IPS-15b (cell line): Measurements from ENCODE around the gene ATXN1.

Experiments
- H3K27me3 ChIP-seq: one replicate; pipeline ENCODE4 v1.6.1; 2013; ENCODE audit warnings: low read length; ENCODE audit not compliant: control insufficient read depth, insufficient read depth
- H3K36me3 ChIP-seq: one replicate; pipeline ENCODE4 v1.6.1; 2013; ENCODE audit warnings: low read length; ENCODE audit not compliant: control insufficient read depth, insufficient read depth
- H3K4me1 ChIP-seq: one replicate; pipeline ENCODE4 v1.6.1; 2013; ENCODE audit warnings: mild to moderate bottlenecking, low read length; ENCODE audit not compliant: control insufficient read depth, insufficient read depth
- H3K4me3 ChIP-seq: one replicate; pipeline ENCODE4 v1.5.1; 2013; ENCODE audit warnings: low read depth, low read length
- H3K9ac ChIP-seq: one replicate; pipeline ENCODE4 v1.6.1; 2013; ENCODE audit warnings: low read depth, mild to moderate bottlenecking, low read length
- H3K9me3 ChIP-seq: one replicate; pipeline ENCODE4 v1.6.1; 2013; ENCODE audit warnings: mild to moderate bottlenecking, low read length; ENCODE audit not compliant: control insufficient read depth, insufficient read depth

The ATXN1 gene

GRCh38 chr6:16722630-16723029, 38.6 kb downstream of the ATXN1 start:
- Histone ChIP-seq H3K4me3 (no peak overlapping the region), H3K36me3 (no peaks in the 10 kb centered on the region), H3K27me3 (no peaks in the 10 kb centered on the region), H3K9me3 (no peaks in the 10 kb centered on the region), H3K9ac (no peak overlapping the region), H3K4me1 (no peaks in the 10 kb centered on the region)

GRCh38 chr6:16721977-16722376, 39.3 kb downstream of the ATXN1 start:
- Histone ChIP-seq H3K9ac (no peak overlapping the region), H3K4me1 (no peaks in the 10 kb centered on the region), H3K4me3 (no peak overlapping the region), H3K9me3 (no peaks in the 10 kb centered on the region), H3K36me3 (no peaks in the 10 kb centered on the region), H3K27me3 (no peaks in the 10 kb centered on the region)

GRCh38 chr6:16720861-16721260, 40.4 kb downstream of the ATXN1 start:
- Histone ChIP-seq H3K9ac (no peak overlapping the region), H3K36me3 (no peaks in the 10 kb centered on the region), H3K27me3 (no peaks in the 10 kb centered on the region), H3K9me3 (no peaks in the 10 kb centered on the region), H3K4me3 (no peak overlapping the region), H3K4me1 (no peaks in the 10 kb centered on the region)

GRCh38 chr6:16719488-16719887, 41.8 kb downstream of the ATXN1 start:
- Histone ChIP-seq H3K4me3 (no peak overlapping the region), H3K9me3 (no peaks in the 10 kb centered on the region), H3K27me3 (no peaks in the 10 kb centered on the region), H3K36me3 (no peaks in the 10 kb centered on the region), H3K9ac (no peak overlapping the region), H3K4me1 (no peaks in the 10 kb centered on the region)

GRCh38 chr6:16718356-16718755, 42.9 kb downstream of the ATXN1 start:
- Histone ChIP-seq H3K36me3 (no peaks in the 10 kb centered on the region), H3K4me1 (no peaks in the 10 kb centered on the region), H3K27me3 (no peaks in the 10 kb centered on the region), H3K9ac (no peak overlapping the region), H3K9me3 (no peaks in the 10 kb centered on the region), H3K4me3 (no peak overlapping the region)

- Histone ChIP-seq H3K4me1 (no peaks in the 10 kb centered on the region), H3K27me3 (no peaks in the 10 kb centered on the region), H3K4me3 (no peak overlapping the region)
Observed at GRCh38 chr6:16717275-16717942, 43.9 kb downstream of the ATXN1 start.

GRCh38 chr6:16716321-16716858, 44.9 kb downstream of the ATXN1 start:
- Histone ChIP-seq H3K36me3 (no peaks in the 10 kb centered on the region), H3K27me3 (no peaks in the 10 kb centered on the region), H3K9ac (no peak overlapping the region), H3K4me1 (no peaks in the 10 kb centered on the region), H3K4me3 (no peak overlapping the region), H3K9me3 (no peaks in the 10 kb centered on the region)

More at GRCh38 chr6:16717275-16717942, 43.9 kb downstream of the ATXN1 start:
- no peaks in the 10 kb centered on the region for H3K36me3 ChIP-seq
- H3K9me3 ChIP-seq, result no peaks in the 10 kb centered on the region
- no peak overlapping the region for H3K9ac ChIP-seq

GRCh38 chr6:16713597-16713996, 47.7 kb downstream of the ATXN1 start:
- Histone ChIP-seq H3K9ac (no peak overlapping the region), H3K4me3 (no peak overlapping the region), H3K36me3 (no peaks in the 10 kb centered on the region), H3K4me1 (no peaks in the 10 kb centered on the region), H3K9me3 (no peaks in the 10 kb centered on the region), H3K27me3 (no peaks in the 10 kb centered on the region)

- H3K9me3 ChIP-seq, result no peaks in the 10 kb centered on the region
- H3K4me3 ChIP-seq, result no peak overlapping the region
- no peaks in the 10 kb centered on the region for H3K36me3 ChIP-seq
- H3K4me1 ChIP-seq, result no peaks in the 10 kb centered on the region
- no peaks in the 10 kb centered on the region for H3K27me3 ChIP-seq
- no peak overlapping the region for H3K9ac ChIP-seq
Observed at GRCh38 chr6:16712931-16713484, 48.3 kb downstream of the ATXN1 start.

- no peaks in the 10 kb centered on the region for H3K27me3 ChIP-seq
- H3K9me3 ChIP-seq, result no peaks in the 10 kb centered on the region
- H3K36me3 ChIP-seq, result no peaks in the 10 kb centered on the region
- no peaks in the 10 kb centered on the region for H3K4me1 ChIP-seq
- H3K4me3 ChIP-seq, result no peak overlapping the region
- H3K9ac ChIP-seq, result no peak overlapping the region
Observed at GRCh38 chr6:16712255-16712930, 48.9 kb downstream of the ATXN1 start.

- Histone ChIP-seq H3K9ac (no peak overlapping the region), H3K36me3 (no peaks in the 10 kb centered on the region), H3K27me3 (no peaks in the 10 kb centered on the region), H3K4me1 (no peaks in the 10 kb centered on the region), H3K4me3 (no peak overlapping the region), H3K9me3 (no peaks in the 10 kb centered on the region)
Observed at GRCh38 chr6:16711546-16712254, 49.6 kb downstream of the ATXN1 start.
